BE2C (cell line): ENCODE measurements around the gene SLC4A2. TPM values are rescaled to one million over a fixed set of nuclear protein-coding genes. Genes with fewer than 3 reads are reported as not detected.
A peak's percentile ranks its signal among the peaks of the same experiment; 100 is the strongest.
"Not testable (repeated sequence)": the region's sequence is repeated elsewhere in the genome, so short reads cannot be mapped to it uniquely, and the experiment has no call there.

ENCODE experiments used
- DNase-seq: peaks from one replicate; pipeline ENCODE4 v3.0.0-alpha.2; 2020
- H3K27me3 ChIP-seq: fragments of 250-450 bp; sonication (Bioruptor Pico); 2 replicates; pipeline ENCODE4 v1.5.1; 2020; ENCODE audit warnings: mild to moderate bottlenecking
- H3K36me3 ChIP-seq: fragments of 250-450 bp; sonication (Bioruptor Pico); 2 replicates; pipeline ENCODE4 v1.5.1; 2020; ENCODE audit warnings: mild to moderate bottlenecking
- H3K4me1 ChIP-seq: fragments of 250-450 bp; sonication (Bioruptor Pico); 2 replicates; pipeline ENCODE4 v1.5.1; 2020
- H3K4me3 ChIP-seq: 2 replicates; pipeline ENCODE4 v1.5.1; 2011; ENCODE audit warnings: low read depth, low read length
- H3K9me3 ChIP-seq: fragments of 250-450 bp; sonication (Bioruptor Pico); 2 replicates; pipeline ENCODE4 v1.5.1; 2020
- CTCF ChIP-seq: IDR thresholded peaks from 2 replicates; pipeline ENCODE4 v1.5.1; 2012; ENCODE audit warnings: mild to moderate bottlenecking, low read depth, low read length
- polyA plus RNA-seq: library from polyadenylated mRNA; unstranded; fragments of >200 nt; gene quantifications from one replicate; pipeline ENCODE4 v1.2.1, GENCODE V29; 2012; ENCODE audit warnings: low read depth, missing spikeins; ENCODE audit not compliant: insufficient read length, insufficient read depth

SLC4A2 gene
- 621 TPM for polyA plus RNA-seq

- no peaks in the 10 kb centered on the region for H3K27me3 ChIP-seq
- peak; percentile 52 for TF ChIP-seq CTCF
- DNase-seq = peak; percentile 79
- H3K4me3 ChIP-seq = peak within 1 kb of the TSS; percentile 94
- H3K9me3 ChIP-seq = no peaks in the 10 kb centered on the region
- peaks cover 22% of the 10 kb centered on the region for H3K4me1 ChIP-seq
- H3K36me3 ChIP-seq = peaks cover 12% of the 10 kb centered on the region
These were observed at the start of gene SLC4A2 for GRCh38 chr7:151059367-151060112. TSS of gene SLC4A2 (plus strand) at chr7:151059589. CDS start at chr7:151061988, 2,399 bp downstream.

- H3K4me1 ChIP-seq = peaks cover 14% of the 10 kb centered on the region
- no peaks in the 10 kb centered on the region for H3K27me3 ChIP-seq
- no peak overlapping the region for H3K4me3 ChIP-seq
- no peak for TF ChIP-seq CTCF
- H3K36me3 ChIP-seq = no peaks in the 10 kb centered on the region
- no peaks in the 10 kb centered on the region for H3K9me3 ChIP-seq
- DNase-seq = no peak
These were observed 49.4 kb upstream of the SLC4A2 start for GRCh38 chr7:151010037-151010306.

- DNase-seq = no peak
- peaks cover 14% of the 10 kb centered on the region for H3K4me1 ChIP-seq
- no peak overlapping the region for H3K4me3 ChIP-seq
- H3K36me3 ChIP-seq = no peaks in the 10 kb centered on the region
- H3K9me3 ChIP-seq = no peaks in the 10 kb centered on the region
- TF ChIP-seq CTCF = no peak
- no peaks in the 10 kb centered on the region for H3K27me3 ChIP-seq
These were observed 48.9 kb upstream of the SLC4A2 start for GRCh38 chr7:151010307-151011096.

- Histone ChIP-seq H3K9me3 (no peaks in the 10 kb centered on the region), H3K27me3 (no peaks in the 10 kb centered on the region), H3K36me3 (no peaks in the 10 kb centered on the region), H3K4me1 (peaks cover 14% of the 10 kb centered on the region), H3K4me3 (no peak overlapping the region)
- no peak for DNase-seq
- TF ChIP-seq CTCF = no peak
These were observed 48.3 kb upstream of the SLC4A2 start for GRCh38 chr7:151011097-151011409.

GRCh38 chr7:151011616-151012015, 47.8 kb upstream of the SLC4A2 start:
- H3K4me1 ChIP-seq = peaks cover 14% of the 10 kb centered on the region
- H3K36me3 ChIP-seq, H3K9me3 ChIP-seq, H3K27me3 ChIP-seq, DNase-seq, H3K4me3 ChIP-seq: not testable (repeated sequence)

- H3K4me1 ChIP-seq = peaks cover 14% of the 10 kb centered on the region
- DNase-seq = no peak
- no peak overlapping the region for H3K4me3 ChIP-seq
- H3K36me3 ChIP-seq = no peaks in the 10 kb centered on the region
- H3K9me3 ChIP-seq = no peaks in the 10 kb centered on the region
- no peak for TF ChIP-seq CTCF
- H3K27me3 ChIP-seq = no peaks in the 10 kb centered on the region
These were observed 47.2 kb upstream of the SLC4A2 start for GRCh38 chr7:151012031-151012692.
